Measurements from ENCODE around the gene VGLL4. TPM values are rescaled to one million over a fixed set of nuclear protein-coding genes. Genes with fewer than 3 reads are reported as not detected.

Gene VGLL4
- polyA plus RNA-seq, 1 donor (not counting 4 experiments of a cell fraction or from before 2014, with no cell fraction given): 32.6 TPM

DNA sequence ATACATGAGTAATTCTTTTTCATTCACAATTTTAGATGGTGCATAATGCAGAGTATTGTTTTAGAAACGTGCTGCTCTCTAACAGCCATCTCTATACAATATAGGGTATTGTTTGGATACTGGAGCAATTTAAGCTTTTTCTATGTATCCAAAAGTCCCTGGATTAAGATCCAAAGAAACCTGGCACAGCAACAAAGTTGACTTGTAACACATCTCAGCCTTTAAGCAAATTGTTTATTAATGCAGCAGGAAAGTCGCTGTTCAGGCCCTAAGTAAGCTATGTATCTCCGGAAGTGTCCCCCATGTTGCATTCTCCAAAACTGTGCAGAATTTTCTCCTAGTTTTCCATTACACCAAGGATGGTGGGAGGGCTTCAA is 7.3 kb downstream of the VGLL4 start:
- Histone ChIP-seq H4K20me1 (ENCODE audit: control insufficient read depth, extremely low read depth, insufficient read depth, low read length) (peaks cover 8% of the 10 kb centered on the region), H3K27me3 (ENCODE audit: control insufficient read depth, extremely low read depth, insufficient read depth, low read length) (no peaks in the 10 kb centered on the region), H3K36me3 (ENCODE audit: control insufficient read depth in 2 of 2, extremely low read depth in 1 of 2, insufficient read depth in 2 of 2, low read length in 2 of 2) (peaks cover 0 to 5% of the 10 kb centered on the region in 2 experiments), H2AFZ (ENCODE audit: control insufficient read depth, low read length) (no peak overlapping the region), H3K9ac (ENCODE audit: control insufficient read depth, extremely low read depth, insufficient read depth, low read length) (no peak overlapping the region), H3K4me2 (ENCODE audit: control insufficient read depth, extremely low read depth, insufficient read depth, low read depth, low read length) (no peak overlapping the region), H3K9me1 (ENCODE audit: control insufficient read depth, extremely low read depth, insufficient read depth, low read length) (no peaks in the 10 kb centered on the region), H3K79me2 (ENCODE audit: control insufficient read depth, insufficient read depth, low read length) (peaks cover 94% of the 10 kb centered on the region), H3K4me1 (ENCODE audit: control insufficient read depth, extremely low read depth, insufficient read depth, low read length) (peaks cover 2% of the 10 kb centered on the region), H3K27ac (ENCODE audit: control insufficient read depth, insufficient read depth, low read length) (no peak overlapping the region), H3K9me3 (ENCODE audit: control insufficient read depth, low read depth, low read length) (no peaks in the 10 kb centered on the region), H3K4me3 (ENCODE audit: control insufficient read depth in 2 of 3, extremely low read depth in 1 of 3, insufficient read depth in 2 of 3, low read depth in 1 of 3, low read length in 3 of 3) (no peak overlapping the region)
- no peak for TF ChIP-seq EZH2 (IDR thresholded peaks at IDR 0.05; ENCODE audit: low read length)
- TF ChIP-seq, protein P1, sequence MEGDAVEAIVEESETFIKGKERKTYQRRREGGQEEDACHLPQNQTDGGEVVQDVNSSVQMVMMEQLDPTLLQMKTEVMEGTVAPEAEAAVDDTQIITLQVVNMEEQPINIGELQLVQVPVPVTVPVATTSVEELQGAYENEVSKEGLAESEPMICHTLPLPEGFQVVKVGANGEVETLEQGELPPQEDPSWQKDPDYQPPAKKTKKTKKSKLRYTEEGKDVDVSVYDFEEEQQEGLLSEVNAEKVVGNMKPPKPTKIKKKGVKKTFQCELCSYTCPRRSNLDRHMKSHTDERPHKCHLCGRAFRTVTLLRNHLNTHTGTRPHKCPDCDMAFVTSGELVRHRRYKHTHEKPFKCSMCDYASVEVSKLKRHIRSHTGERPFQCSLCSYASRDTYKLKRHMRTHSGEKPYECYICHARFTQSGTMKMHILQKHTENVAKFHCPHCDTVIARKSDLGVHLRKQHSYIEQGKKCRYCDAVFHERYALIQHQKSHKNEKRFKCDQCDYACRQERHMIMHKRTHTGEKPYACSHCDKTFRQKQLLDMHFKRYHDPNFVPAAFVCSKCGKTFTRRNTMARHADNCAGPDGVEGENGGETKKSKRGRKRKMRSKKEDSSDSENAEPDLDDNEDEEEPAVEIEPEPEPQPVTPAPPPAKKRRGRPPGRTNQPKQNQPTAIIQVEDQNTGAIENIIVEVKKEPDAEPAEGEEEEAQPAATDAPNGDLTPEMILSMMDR (optimal IDR thresholded peaks at IDR 0.05 in 1 of 3, IDR thresholded peaks at IDR 0.05 in 1 of 3, conservative IDR thresholded peaks at IDR 0.05 in 1 of 3; ENCODE audit: extremely low read depth in 1 of 3, insufficient read depth in 2 of 3, low read length in 3 of 3): no peak
- dilution Hi-C loops (cut with MboI; ENCODE audit: extremely low pct_ligation_motif_present, low sequenced_read_pairs): no loop called here
- DNase-seq (ENCODE audit: low read depth, low spot score): no peak
- no peak for FAIRE-seq

- Histone ChIP-seq H3K9me3 (ENCODE audit: control insufficient read depth, low read depth, low read length) (no peaks in the 10 kb centered on the region), H2AFZ (ENCODE audit: control insufficient read depth, low read length) (no peak overlapping the region), H3K4me3 (ENCODE audit: control insufficient read depth in 2 of 3, extremely low read depth in 1 of 3, insufficient read depth in 2 of 3, low read depth in 1 of 3, low read length in 3 of 3) (no peak overlapping the region), H4K20me1 (ENCODE audit: control insufficient read depth, extremely low read depth, insufficient read depth, low read length) (peaks cover 8% of the 10 kb centered on the region), H3K4me1 (ENCODE audit: control insufficient read depth, extremely low read depth, insufficient read depth, low read length) (no peaks in the 10 kb centered on the region), H3K9ac (ENCODE audit: control insufficient read depth, extremely low read depth, insufficient read depth, low read length) (no peak overlapping the region), H3K36me3 (ENCODE audit: control insufficient read depth in 2 of 2, extremely low read depth in 1 of 2, insufficient read depth in 2 of 2, low read length in 2 of 2) (peaks cover 0 to 5% of the 10 kb centered on the region in 2 experiments), H3K27ac (ENCODE audit: control insufficient read depth, insufficient read depth, low read length) (no peak overlapping the region), H3K4me2 (ENCODE audit: control insufficient read depth, extremely low read depth, insufficient read depth, low read depth, low read length) (no peak overlapping the region), H3K9me1 (ENCODE audit: control insufficient read depth, extremely low read depth, insufficient read depth, low read length) (no peaks in the 10 kb centered on the region), H3K79me2 (ENCODE audit: control insufficient read depth, insufficient read depth, low read length) (peaks cover 94% of the 10 kb centered on the region), H3K27me3 (ENCODE audit: control insufficient read depth, extremely low read depth, insufficient read depth, low read length) (no peaks in the 10 kb centered on the region)
- TF ChIP-seq, protein P1 (optimal IDR thresholded peaks at IDR 0.05 in 1 of 3, IDR thresholded peaks at IDR 0.05 in 1 of 3, conservative IDR thresholded peaks at IDR 0.05 in 1 of 3; ENCODE audit: extremely low read depth in 1 of 3, insufficient read depth in 2 of 3, low read length in 3 of 3): no peak
- no peak for TF ChIP-seq EZH2 (IDR thresholded peaks at IDR 0.05; ENCODE audit: low read length)
- dilution Hi-C loops (cut with MboI; ENCODE audit: extremely low pct_ligation_motif_present, low sequenced_read_pairs): no loop called here
- FAIRE-seq (no peak), DNase-seq (ENCODE audit: low read depth, low spot score) (no peak)
Observed at GRCh38 chr3:11635680-11636393, 7.9 kb downstream of the VGLL4 start.

Data from keratinocyte (primary cell).